Stimulated activated CD8-positive, alpha-beta memory T cell treated with anti-CD3 and anti-CD28 coated beads, Interleukin-15, amount 100 ng/mL, for 48 hours (primary cell): ENCODE results near the gene EFNA2.
A peak's percentile ranks its signal among the peaks of the same experiment; 100 is the strongest.
"Not testable (repeated sequence)": the region's sequence is repeated elsewhere in the genome, so short reads cannot be mapped to it uniquely, and the experiment has no call there.

Experiments
- DNase-seq, 2 donors: peaks; one replicate each; pipeline ENCODE4 v3.0.0-alpha.2; 2020; ENCODE audit warnings: low read depth in 2 of 2

The EFNA2 gene

DNA sequence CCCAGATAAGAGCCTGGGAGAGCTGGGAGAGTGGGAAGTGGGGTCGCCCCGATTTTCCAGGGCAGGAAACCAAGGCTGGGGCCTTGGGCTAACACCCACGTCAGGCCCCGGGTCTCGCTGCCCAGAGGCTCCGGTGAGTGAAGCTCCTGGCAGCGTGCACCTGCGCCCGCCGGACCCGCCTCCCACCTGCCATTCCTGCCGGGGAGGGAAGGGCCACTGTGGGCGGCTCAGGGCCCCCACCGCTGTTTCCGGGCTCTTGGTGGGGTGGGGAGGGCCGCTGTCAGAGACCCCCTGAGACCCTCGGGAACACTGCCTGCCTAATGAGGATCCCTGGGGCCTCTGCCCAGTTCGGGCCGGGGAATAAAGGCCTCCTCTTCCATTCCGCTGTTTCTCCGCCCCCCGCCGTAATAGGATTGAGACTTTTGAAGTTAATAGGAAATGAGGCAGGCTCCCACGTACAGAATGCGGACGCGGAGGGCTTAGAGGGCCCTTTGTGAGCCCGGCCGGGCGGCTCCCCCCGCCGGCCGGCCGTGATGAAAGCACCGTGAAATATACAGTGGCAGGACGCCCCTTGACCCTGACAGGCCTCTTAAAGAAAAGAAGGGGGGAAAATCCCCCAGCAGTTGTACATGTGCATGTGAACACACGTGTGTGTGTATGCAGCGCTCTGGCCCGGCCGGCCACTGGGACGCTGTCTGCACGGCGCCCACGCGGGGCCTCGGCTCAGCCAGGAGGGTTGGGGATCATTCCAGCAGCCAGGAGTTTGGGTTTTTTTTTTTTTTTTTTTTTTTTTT lies 33.2 kb downstream of the EFNA2 start:
- DNase-seq = no peak

DNA sequence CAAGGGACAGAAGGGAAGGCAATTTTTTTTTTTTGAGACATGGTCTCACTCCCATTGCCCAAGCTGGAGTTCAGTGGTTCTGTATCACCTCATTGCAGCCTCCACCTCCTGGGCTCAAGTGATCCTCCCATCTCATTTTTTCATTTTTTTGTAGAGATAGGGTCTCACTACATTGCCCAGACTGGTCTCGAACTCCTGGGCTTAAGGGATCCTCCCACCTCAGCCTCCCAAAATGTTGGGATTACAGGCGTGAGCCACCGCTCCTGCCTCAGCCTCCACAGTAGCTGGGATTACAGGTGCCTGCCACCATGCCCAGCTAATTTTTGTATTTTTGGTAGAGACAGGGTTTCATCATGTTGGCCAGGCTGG lies 34.6 kb downstream of the EFNA2 start:
- not testable (repeated sequence) for DNase-seq

DNA sequence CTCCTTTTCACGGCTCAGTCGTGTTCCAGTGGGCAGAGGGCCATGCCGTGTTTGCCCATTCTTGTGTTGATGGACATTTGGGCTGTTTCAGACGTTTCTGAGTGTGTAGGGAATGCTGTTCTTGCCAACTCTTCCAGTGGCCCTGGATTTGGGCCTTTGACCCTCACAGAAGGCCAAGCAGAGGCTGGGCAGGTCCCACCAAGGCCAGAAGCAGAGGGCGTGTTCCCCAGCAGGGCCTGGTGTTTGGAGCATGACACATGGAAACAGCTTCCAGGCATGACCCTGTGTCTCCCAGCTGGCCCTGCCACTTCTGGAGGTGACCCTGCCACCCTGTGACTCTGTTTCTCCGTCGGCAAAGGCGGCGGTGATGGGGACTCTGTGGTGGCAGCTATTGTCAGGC lies 35.9 kb downstream of the EFNA2 start:
- DNase-seq = no peak

DNA sequence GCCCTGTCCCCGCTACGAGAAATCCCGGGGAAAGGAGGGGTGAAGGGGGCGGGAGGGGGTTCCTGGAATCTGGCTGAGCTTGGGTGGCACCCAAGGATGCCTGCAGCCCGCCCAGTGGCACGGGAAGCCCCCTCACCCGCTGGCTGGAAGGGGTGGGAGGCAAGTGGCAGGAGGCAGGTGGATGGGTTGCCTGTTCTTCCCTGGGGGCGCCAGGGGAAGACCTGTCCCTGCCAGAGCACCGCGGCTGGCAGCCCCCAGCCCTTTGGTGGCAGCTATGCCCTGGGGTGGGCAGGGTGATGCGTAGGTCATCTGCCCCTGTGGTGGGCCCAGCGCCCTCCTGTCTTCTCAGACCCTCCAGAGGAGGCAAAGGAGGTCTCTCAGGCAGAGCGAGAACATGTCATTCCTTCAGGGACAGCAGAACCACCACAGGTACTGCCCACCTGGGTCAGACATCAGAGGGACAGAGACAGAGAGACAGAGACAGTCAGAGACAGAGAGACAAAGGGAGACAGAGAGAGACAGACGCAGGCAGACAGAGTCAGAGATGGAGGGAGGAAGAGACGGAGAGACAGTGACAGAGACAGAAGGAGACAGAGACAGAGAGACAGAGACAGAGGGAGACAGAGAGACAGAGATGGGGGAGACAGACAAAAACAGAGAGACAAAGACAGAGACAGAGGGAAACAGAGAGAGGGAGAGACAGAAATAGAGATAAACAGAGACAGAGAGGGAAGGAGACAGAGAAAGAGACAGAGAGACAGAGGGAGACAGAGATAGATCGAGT lies 36.7 kb downstream of the EFNA2 start:
- DNase-seq = no peak

DNA sequence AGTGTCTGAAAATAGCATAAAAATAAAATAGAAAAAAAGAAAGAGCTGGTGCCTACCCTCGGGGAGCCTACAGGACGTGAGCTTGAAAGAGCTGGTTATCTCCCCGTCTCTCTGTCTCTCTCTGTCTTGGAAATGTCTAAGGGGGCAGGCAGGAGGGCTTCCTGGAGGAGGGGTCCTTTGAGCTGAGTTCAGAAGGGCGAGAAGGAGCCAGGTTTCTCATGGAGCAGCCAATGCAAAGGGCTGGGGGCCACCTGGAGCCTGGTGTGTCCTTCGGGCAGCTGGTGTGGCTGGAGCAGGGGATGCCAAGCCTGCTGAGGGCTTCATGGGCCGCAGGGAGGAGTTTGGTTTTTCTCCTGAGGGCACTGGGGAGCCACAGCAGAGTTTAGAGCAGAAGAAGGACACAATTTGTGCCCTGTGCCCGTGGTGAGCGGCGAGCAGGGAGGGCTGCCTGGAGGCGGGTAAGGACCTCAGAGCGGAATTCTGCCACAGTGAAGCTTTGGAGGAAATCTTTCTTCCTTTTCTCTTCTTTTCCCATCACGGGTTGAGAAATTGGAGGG lies 38.7 kb downstream of the EFNA2 start:
- no peak for DNase-seq

DNA sequence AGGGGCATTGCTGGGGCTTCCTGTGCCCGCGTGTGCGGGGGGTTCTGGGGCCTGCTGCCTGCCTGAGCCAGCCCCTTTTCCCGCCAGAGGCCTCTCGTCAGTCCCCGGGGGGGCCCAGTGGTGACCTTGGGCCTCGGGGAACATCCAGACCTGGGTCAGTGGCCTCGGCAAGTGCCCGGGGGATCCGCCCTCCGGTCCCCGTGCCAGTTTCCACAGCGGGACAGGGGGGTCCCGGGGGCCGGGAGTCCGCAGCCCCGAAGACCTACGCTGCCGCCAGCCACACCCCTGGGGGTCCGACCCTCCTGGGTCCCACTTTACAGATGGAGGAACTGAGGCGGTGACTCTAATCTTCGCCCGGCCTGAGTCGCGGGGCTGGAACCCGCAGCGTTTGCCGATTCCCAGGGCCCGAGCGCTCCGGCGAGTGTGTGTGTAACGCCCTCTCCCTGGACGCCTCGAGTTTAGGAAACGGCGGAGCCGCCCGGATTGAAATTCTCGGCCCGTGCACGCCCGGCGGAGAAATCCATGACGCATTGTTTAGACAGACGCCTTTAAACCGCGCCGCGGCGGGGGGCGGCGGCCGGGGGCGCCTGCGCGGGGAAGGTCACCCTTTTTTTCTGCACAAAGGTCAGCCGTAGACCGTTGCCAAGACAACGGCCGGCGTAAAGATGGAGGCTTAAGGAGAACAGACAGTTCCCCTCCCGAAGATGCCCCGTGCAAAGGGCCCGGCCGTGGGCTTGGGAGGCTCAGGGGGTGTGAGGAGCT lies 39.3 kb downstream of the EFNA2 start:
- peak; percentile 14 to 19 for DNase-seq

DNA sequence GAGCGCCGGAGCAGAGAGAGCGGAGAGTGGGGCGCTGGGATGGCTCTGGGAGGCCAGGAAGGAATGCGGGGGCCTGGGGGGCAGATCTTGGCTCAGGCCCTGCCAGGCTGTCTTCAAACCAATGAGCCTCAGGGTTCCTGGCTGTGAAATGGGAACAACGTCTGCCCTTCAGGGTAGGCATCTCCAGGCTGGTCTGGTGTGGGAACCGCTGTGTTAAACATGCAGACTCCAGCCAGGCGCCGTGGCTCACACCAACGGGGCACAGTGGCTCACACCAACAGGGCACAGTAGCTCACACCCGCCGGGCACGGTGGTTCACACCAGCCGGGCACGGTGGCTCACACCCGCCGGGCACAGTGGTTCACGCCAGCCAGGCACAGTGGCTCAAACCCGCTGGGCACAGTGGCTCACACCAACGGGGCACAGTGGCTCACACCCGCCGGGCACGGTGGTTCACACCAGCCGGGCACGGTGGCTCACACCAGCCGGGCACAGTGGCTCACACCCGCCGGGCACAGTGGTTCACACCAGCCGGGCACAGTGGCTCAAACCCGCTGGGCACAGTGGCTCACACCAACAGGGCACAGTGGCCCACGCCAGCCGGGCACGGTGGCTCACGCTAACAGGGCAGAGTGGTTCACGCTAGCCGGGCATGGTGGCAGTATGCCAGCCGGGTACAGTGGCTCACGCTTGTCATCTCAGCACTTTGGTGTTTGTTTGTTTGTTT lies 40.1 kb downstream of the EFNA2 start:
- DNase-seq = no peak

DNA sequence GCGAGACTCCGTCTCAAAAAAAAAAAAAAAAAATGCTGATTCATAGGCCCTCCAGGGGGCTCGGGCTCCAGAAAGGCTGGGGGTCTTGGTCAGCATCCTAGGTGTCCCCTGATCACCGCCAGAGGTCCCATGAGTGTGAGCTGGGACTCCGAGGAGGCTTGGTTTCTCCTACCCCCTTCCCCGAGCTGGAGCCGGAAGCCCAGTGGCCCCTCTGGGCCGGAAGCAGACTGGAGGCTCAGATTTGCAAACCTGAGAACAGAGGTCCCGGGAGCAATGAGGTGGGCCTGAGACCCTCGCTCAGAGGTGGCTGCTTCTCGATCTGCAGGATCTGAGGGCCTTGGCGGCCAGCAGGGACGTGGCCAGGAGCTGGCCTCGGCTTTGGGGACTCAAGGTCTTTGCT lies 41.5 kb downstream of the EFNA2 start:
- DNase-seq = no peak

DNA sequence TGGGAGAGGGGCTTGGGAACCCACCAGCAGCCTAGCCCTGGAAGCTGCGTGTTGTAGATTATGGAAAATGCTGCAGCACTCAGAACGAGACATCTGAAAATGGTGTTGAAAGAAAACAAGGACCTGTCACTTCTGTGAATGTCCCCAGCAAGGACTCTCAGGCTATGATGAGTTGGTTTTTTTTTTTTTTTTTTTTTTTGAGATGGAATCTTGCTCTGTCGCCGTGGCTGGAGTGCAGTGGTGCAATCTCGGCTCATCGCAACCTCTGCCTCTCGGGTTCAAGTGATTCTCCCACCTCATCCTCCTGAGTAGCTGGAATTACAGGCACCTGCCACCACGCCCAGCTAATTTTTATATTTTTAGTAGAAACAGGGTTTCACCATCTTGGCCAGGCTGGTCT lies 46.5 kb downstream of the EFNA2 start:
- DNase-seq = not testable (repeated sequence)

DNA sequence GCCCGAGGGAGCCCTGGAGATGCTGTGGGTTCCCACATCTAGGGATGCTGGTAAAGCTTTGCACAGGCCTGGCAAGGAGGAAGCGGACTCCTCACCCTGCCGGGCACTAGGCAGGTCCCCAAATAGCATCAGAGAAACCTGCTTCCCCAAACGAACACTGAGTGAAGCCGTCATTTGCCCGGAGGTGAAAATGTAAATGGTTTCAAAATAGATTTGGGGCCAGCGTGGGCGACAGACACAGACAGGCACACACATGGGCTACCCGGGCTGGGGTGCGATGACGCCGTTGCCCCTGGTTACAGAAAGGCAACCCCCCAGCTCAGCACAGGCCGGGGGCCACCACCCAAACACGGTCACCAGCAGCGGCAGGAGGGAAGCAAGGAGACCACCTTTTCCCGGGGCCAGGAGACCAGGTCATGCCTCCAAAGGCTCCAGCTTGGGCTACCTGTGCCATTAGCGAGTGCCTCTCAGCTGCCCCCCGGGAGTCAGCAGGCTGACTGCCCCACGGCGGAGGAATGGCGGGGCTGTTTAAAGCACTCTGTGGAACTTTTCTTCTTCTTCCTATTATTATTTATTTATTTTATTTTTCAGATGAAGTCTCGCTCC lies 50.5 kb downstream of the EFNA2 start:
- DNase-seq = no peak

DNA sequence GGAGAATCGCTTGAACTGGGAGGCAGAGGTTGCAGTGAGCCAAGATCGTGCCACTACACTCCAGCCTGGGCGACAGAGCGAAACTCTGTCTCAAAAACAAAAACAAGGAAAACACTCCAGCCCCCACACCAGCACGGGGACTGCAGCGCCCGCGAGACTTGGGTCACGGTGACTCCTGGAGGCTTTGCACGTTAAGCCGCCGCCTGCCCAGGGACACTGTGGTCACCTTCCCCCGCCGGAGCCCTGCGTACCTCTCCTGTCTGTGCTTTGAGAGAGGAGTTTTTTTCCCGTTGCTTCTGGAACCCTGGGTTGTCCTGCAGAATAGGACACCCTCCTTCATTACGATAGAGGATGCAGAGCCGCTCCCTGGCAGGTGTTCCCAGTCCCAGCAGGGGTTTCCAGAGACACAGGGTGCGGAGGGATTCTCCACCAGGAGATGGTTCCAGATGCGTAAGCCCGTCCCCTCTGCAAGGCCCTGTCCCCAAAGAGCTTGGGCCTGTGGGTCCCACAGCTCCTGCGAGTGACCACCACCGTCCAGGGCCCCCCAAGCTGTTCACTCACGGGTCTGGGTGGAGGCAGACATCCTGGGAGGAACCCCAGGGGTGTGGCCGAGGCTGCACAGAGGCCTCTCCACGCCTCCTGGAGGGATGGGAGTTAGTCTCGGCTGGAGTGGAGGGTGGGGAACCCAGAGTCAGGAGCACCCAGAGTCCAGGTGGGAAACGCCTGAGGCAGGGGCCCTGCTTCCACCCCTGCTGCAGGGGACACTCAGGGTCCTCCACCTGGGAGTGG lies 55.2 kb downstream of the EFNA2 start:
- DNase-seq = no peak

DNA sequence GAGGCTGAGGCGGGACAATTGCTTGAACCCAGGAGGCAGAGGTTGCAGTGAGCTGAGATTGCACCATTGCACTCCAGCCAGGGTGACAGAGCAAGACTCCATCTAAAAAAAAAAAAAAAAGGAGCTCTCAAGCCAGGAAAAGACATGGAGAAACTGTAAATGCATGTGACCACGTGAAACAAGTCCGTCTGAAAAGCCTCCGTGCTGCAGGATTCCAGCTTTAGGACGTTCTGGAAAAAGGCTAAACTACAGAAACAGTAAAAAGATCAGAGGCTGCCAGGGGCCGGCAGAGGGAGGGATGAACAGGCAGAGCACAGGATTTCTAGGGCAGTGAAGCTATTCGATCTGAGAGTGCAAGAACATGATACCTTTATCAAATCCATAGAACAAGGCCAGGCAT lies 57.4 kb downstream of the EFNA2 start:
- DNase-seq = no peak

DNA sequence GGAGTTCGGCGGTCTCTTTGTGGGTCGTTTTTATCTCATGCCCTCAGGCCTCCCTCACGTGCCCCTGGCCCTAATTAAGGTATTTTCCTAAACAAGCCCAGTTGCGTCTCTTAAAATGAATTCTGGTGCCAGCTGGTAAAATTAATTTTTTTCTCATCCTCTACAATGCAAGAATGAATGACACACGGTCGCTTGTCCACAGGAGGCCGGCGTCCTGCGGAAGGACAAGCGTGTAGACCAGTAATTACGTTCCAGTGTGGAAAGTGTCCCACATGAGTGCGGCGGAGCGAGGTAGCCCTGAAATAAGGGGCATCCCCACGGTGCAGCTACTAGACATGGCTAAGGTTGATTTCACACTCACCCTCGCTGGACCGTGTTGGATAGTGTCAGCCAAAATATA lies 63.5 kb downstream of the EFNA2 start:
- DNase-seq = no peak

DNA sequence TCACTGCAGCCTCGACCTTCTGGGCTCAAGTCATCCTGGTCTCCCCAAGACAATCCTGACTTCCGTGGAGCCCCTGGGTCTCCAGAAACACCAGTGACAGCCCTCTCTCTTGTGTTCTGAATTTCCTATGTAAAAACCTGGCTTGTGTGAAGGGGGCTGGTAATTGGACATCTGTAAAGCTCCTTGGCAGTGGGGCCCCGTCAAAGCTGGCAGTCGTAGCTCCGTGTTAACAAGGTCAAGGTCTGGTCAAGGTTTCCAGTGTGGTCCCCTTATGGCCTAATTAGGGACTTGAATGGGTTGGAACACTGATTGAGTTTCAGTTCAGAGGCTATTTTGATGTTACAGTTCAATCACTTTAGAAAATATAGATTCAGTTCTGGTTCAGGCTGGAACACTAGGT lies 65.2 kb downstream of the EFNA2 start:
- no peak for DNase-seq
